Gastrocnemius medialis (tissue), 4 donors: ENCODE data around the gene AGAP1. TPM values are rescaled to one million over a fixed set of nuclear protein-coding genes. Genes with fewer than 3 reads are reported as not detected.

ENCODE experiments used
- ATAC-seq, 2 donors: fragments of 150-250 bp; one replicate each; pipeline ENCODE4 v1.9.1; 2016
- DNase-seq, 2 donors: peaks; one replicate each; pipeline ENCODE4 v3.0.0-alpha.2; 2019
- H3K27ac ChIP-seq, 4 donors: fragments of 200-600 bp; sonication (generic); 1 replicate in 1 of 4; 2 replicates in 3 of 4; pipeline ENCODE4 v1.5.1; 2016 to 2018; ENCODE audit warnings: mild to moderate bottlenecking in 2 of 4, moderate library complexity in 1 of 4
- H3K27me3 ChIP-seq, 3 donors: fragments of 200-600 bp; sonication (generic) in 2 of 3; 1 replicate in 1 of 3; 2 replicates in 2 of 3; pipeline versions ENCODE4 v1.5.1 to v1.6.0; 2016 to 2019; ENCODE audit warnings: mild to moderate bottlenecking in 1 of 3, moderate library complexity in 1 of 3
- H3K36me3 ChIP-seq, 2 donors: fragments of 200-600 bp; sonication (generic) in 1 of 2; one replicate each; pipeline ENCODE4 v1.5.1; 2017 to 2018
- H3K4me1 ChIP-seq, 2 donors: fragments of 200-600 bp; sonication (generic) in 1 of 2; one replicate each; pipeline ENCODE4 v1.5.1; 2016 to 2017; ENCODE audit warnings: mild to moderate bottlenecking in 2 of 2
- H3K4me3 ChIP-seq, 4 donors: fragments of 200-600 bp; sonication (generic) in 3 of 4; 1 replicate in 1 of 4; 2 replicates in 3 of 4; pipeline ENCODE4 v1.5.1; 2016 to 2019; ENCODE audit warnings: mild to moderate bottlenecking in 2 of 4
- H3K9me3 ChIP-seq, 3 donors: fragments of 200-600 bp; sonication (generic) in 2 of 3; 1 replicate in 1 of 3; 2 replicates in 2 of 3; pipeline ENCODE4 v1.5.1; 2016 to 2019
- POLR2A ChIP-seq, 2 donors: fragments of 450-650 bp; IDR thresholded peaks; one replicate each; pipeline ENCODE4 v1.6.1; 2017; ENCODE audit warnings: antibody characterized with exemption in 2 of 2, mild to moderate bottlenecking in 2 of 2, moderate library complexity in 2 of 2
- in situ Hi-C, 4 donors: fragments of 200-750 bp; cut with MboI; loops; one replicate each; pipeline versions ENCODE4 v1.15.0 to v1.8.0; 2017; ENCODE audit warnings: low sequenced_read_pairs in 4 of 4
- intact Hi-C: fragments of 100-400 bp; cut with DNase I; formaldehyde crosslinking; loops from one replicate; pipeline ENCODE4 v1.15.1; 2023; ENCODE audit warnings: low total_unique reads
- total RNA-seq, 4 donors: library from RNA; depleted of rRNA; stranded (reverse); fragments of >200 nt; gene quantifications; one replicate each; pipeline versions ENCODE4 v1.1.0 to v1.2.3, GENCODE V29; 2016
- TF ChIP-seq, protein P1 (sequence below), 5 experiments: fragments of 450-650 bp in 3 of 5; fragments of 200-600 bp in 2 of 5; sonication (generic) in 2 of 5; IDR thresholded peaks in 4 of 5; conservative IDR thresholded peaks in 1 of 5; 1 replicate in 4 of 5; 2 replicates in 1 of 5; pipeline ENCODE4 v1.5.1; 2016 to 2019; ENCODE audit warnings: antibody characterized with exemption in 5 of 5, mild to moderate bottlenecking in 3 of 5, moderate library complexity in 3 of 5

Gene AGAP1
- total RNA-seq, 4 donors from 2014 or later, result 8.5 to 26.8 (median 14.4) TPM

- Histone ChIP-seq H3K27me3 (no peaks in the 10 kb centered on the region), H3K36me3 (no peaks in the 10 kb centered on the region), H3K27ac (no peak overlapping the region), H3K9me3 (no peaks in the 10 kb centered on the region), H3K4me3 (no peak overlapping the region), H3K4me1 (peaks cover 31 to 40% of the 10 kb centered on the region in 2 donors)
- no peak for TF ChIP-seq POLR2A (IDR thresholded peaks at IDR 0.05)
- TF ChIP-seq, protein P1, sequence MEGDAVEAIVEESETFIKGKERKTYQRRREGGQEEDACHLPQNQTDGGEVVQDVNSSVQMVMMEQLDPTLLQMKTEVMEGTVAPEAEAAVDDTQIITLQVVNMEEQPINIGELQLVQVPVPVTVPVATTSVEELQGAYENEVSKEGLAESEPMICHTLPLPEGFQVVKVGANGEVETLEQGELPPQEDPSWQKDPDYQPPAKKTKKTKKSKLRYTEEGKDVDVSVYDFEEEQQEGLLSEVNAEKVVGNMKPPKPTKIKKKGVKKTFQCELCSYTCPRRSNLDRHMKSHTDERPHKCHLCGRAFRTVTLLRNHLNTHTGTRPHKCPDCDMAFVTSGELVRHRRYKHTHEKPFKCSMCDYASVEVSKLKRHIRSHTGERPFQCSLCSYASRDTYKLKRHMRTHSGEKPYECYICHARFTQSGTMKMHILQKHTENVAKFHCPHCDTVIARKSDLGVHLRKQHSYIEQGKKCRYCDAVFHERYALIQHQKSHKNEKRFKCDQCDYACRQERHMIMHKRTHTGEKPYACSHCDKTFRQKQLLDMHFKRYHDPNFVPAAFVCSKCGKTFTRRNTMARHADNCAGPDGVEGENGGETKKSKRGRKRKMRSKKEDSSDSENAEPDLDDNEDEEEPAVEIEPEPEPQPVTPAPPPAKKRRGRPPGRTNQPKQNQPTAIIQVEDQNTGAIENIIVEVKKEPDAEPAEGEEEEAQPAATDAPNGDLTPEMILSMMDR (IDR thresholded peaks at IDR 0.05 in 4 of 5, conservative IDR thresholded peaks at IDR 0.05 in 1 of 5), result no peak
- DNase-seq, result no peak
- in situ Hi-C loops, result no loop called here
- ATAC-seq, result no peak
- intact Hi-C loops, result no loop called here
Observed at GRCh38 chr2:235689427-235689853, 195.6 kb downstream of the AGAP1 start.

DNA sequence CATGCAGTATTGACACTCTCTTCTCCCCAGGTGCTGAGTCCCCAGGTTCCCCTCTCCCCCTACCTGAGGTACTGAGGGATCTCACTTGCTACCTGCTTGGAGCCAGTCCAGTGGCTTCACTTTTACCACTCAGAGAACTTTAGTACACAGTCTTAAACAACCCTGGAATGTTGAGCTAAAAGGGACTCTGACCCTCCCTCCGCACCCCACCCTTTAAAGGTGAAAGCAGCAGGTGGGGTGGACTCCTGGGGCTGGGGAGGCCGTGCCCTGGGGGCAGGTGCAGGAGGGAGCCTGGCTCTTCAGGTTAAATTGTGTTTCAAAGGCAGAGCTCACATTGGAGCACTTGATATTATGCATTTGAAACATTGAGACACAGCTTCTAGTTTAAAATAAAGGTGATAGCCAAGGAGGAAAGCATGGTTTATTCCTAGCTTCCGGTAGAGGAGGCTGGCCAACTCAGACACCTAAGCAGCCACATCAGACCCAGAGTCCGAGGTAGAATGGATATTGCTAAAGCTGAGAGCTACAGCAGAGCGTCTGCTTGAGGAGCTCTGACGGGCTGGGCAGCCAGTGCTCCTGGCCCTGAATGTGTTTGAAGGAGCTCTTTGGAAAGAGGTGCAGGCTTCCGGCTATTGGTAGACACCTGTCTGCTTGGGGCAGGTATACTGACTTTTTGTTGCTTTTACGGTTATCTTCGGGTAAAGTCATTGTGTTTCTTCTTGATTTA lies 196.4 kb downstream of the AGAP1 start:
- no peaks in the 10 kb centered on the region for H3K36me3 ChIP-seq
- no peaks in the 10 kb centered on the region for H3K9me3 ChIP-seq
- in situ Hi-C loops, result no loop called here
- H3K4me3 ChIP-seq, result no peak overlapping the region
- H3K27me3 ChIP-seq, result no peaks in the 10 kb centered on the region
- no peak overlapping the region for H3K27ac ChIP-seq
- intact Hi-C loops, result no loop called here
- TF ChIP-seq POLR2A (IDR thresholded peaks at IDR 0.05), result no peak
- TF ChIP-seq, protein P1 (IDR thresholded peaks at IDR 0.05 in 4 of 5, conservative IDR thresholded peaks at IDR 0.05 in 1 of 5), result no peak
- ATAC-seq (no peak), DNase-seq (no peak)
- H3K4me1 ChIP-seq, result peaks cover 39 to 43% of the 10 kb centered on the region in 2 donors

DNA sequence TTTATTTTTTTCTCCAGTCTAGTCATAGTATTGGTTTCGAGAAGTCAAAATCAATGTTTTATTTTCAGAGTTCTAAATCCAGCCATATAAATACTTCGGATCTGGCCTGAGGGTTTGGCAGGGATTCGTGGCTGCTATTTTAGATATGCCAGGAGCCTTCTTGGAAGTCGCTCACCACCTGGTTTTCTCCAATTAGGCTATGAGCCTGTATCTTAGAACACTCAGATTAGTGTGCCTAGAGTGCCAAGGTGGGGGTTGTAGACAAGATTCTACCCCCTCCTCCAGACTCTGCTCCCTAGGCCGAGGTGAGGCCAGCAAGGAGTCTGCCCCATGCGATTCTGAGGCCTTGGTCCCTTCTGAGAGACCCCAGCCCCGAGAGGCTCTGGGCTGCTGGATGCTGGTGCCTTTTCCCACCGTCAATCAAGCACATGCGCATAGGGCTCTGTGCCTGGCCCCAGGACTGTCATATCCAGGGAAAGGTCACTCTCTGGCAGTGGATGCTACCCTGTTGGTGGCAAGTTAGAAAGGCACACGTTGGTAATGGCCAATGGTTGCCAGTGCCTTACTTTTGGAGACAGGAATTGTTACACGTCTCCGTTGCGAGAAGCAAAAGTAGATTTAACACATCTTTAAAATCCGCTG lies 197.1 kb downstream of the AGAP1 start:
- Histone ChIP-seq H3K9me3 (no peaks in the 10 kb centered on the region), H3K27ac (no peak overlapping the region), H3K4me1 (peaks cover 46% of the 10 kb centered on the region in 2 donors), H3K27me3 (no peaks in the 10 kb centered on the region), H3K36me3 (no peaks in the 10 kb centered on the region), H3K4me3 (no peak overlapping the region)
- intact Hi-C loops, result no loop called here
- TF ChIP-seq, protein P1 (IDR thresholded peaks at IDR 0.05 in 4 of 5, conservative IDR thresholded peaks at IDR 0.05 in 1 of 5), result no peak
- TF ChIP-seq POLR2A (IDR thresholded peaks at IDR 0.05), result no peak
- no peak for ATAC-seq
- in situ Hi-C loops, result no loop called here
- DNase-seq, result no peak

GRCh38 chr2:235692076-235692475 lies 198.2 kb downstream of the AGAP1 start:
- H3K4me3 ChIP-seq, result no peak overlapping the region
- ATAC-seq (no peak), DNase-seq (no peak)
- no peaks in the 10 kb centered on the region for H3K9me3 ChIP-seq
- no peaks in the 10 kb centered on the region for H3K27me3 ChIP-seq
- H3K4me1 ChIP-seq, result peaks cover 46 to 47% of the 10 kb centered on the region in 2 donors
- in situ Hi-C loops, result no loop called here
- H3K36me3 ChIP-seq, result no peaks in the 10 kb centered on the region
- TF ChIP-seq, protein P1 (IDR thresholded peaks at IDR 0.05 in 4 of 5, conservative IDR thresholded peaks at IDR 0.05 in 1 of 5), result no peak
- no peak for TF ChIP-seq POLR2A (IDR thresholded peaks at IDR 0.05)
- H3K27ac ChIP-seq, result no peak overlapping the region
- intact Hi-C loops, result no loop called here
